Neuron (in vitro differentiated cells): ENCODE results near the gene FAF1.

Experiments used
- H2AFZ ChIP-seq: one replicate; pipeline ENCODE4 v1.6.1; 2013; ENCODE audit warnings: low read depth, mild to moderate bottlenecking, inconsistent platforms, low read length, moderate library complexity
- H3K27me3 ChIP-seq: one replicate; pipeline ENCODE4 v1.6.1; 2013; ENCODE audit warnings: low read length; ENCODE audit not compliant: insufficient read depth
- H3K36me3 ChIP-seq: one replicate; pipeline ENCODE4 v1.6.1; 2013; ENCODE audit warnings: low read length; ENCODE audit not compliant: insufficient read depth
- H3K4me1 ChIP-seq: one replicate; pipeline ENCODE4 v1.6.1; 2013; ENCODE audit warnings: low read length; ENCODE audit not compliant: insufficient read depth
- H3K4me3 ChIP-seq: 2 replicates; pipeline ENCODE4 v1.5.1; 2013; ENCODE audit warnings: mild to moderate bottlenecking, low read length, moderate library complexity
- H3K9me3 ChIP-seq: one replicate; pipeline ENCODE4 v1.6.1; 2013; ENCODE audit warnings: low read length

FAF1 gene

GRCh38 chr1:50860702-50861101, 99.4 kb downstream of the FAF1 start:
- Histone ChIP-seq H3K9me3 (peaks cover 4% of the 10 kb centered on the region), H3K4me1 (no peaks in the 10 kb centered on the region), H2AFZ (no peak overlapping the region), H3K4me3 (no peak overlapping the region), H3K27me3 (no peaks in the 10 kb centered on the region), H3K36me3 (no peaks in the 10 kb centered on the region)

- Histone ChIP-seq H3K4me1 (no peaks in the 10 kb centered on the region), H3K27me3 (no peaks in the 10 kb centered on the region), H3K9me3 (peaks cover 4% of the 10 kb centered on the region), H3K36me3 (no peaks in the 10 kb centered on the region), H2AFZ (no peak overlapping the region), H3K4me3 (no peak overlapping the region)
These were observed 99.8 kb downstream of the FAF1 start for GRCh38 chr1:50860256-50860655.

- Histone ChIP-seq H3K4me1 (no peaks in the 10 kb centered on the region), H3K4me3 (no peak overlapping the region), H3K36me3 (no peaks in the 10 kb centered on the region), H3K27me3 (no peaks in the 10 kb centered on the region), H2AFZ (no peak overlapping the region), H3K9me3 (peaks cover 4% of the 10 kb centered on the region)
These were observed 100.4 kb downstream of the FAF1 start for GRCh38 chr1:50859657-50860056.

GRCh38 chr1:50858761-50859160, 101.3 kb downstream of the FAF1 start:
- no peaks in the 10 kb centered on the region for H3K4me1 ChIP-seq
- H3K36me3 ChIP-seq = no peaks in the 10 kb centered on the region
- no peak overlapping the region for H3K4me3 ChIP-seq
- H3K27me3 ChIP-seq = no peaks in the 10 kb centered on the region
- H3K9me3 ChIP-seq = peaks cover 4% of the 10 kb centered on the region
- no peak overlapping the region for H2AFZ ChIP-seq

GRCh38 chr1:50857702-50858101, 102.4 kb downstream of the FAF1 start:
- no peak overlapping the region for H3K4me3 ChIP-seq
- H2AFZ ChIP-seq = no peak overlapping the region
- peaks cover 4% of the 10 kb centered on the region for H3K9me3 ChIP-seq
- H3K4me1 ChIP-seq = no peaks in the 10 kb centered on the region
- no peaks in the 10 kb centered on the region for H3K27me3 ChIP-seq
- H3K36me3 ChIP-seq = no peaks in the 10 kb centered on the region

- H3K9me3 ChIP-seq = no peaks in the 10 kb centered on the region
- H2AFZ ChIP-seq = no peak overlapping the region
- H3K4me3 ChIP-seq = no peak overlapping the region
- no peaks in the 10 kb centered on the region for H3K4me1 ChIP-seq
- H3K27me3 ChIP-seq = no peaks in the 10 kb centered on the region
- no peaks in the 10 kb centered on the region for H3K36me3 ChIP-seq
These were observed 106.7 kb downstream of the FAF1 start for GRCh38 chr1:50853325-50853724.

- no peaks in the 10 kb centered on the region for H3K27me3 ChIP-seq
- H3K9me3 ChIP-seq = no peaks in the 10 kb centered on the region
- no peaks in the 10 kb centered on the region for H3K4me1 ChIP-seq
- no peak overlapping the region for H3K4me3 ChIP-seq
- no peaks in the 10 kb centered on the region for H3K36me3 ChIP-seq
- H2AFZ ChIP-seq = no peak overlapping the region
These were observed 107.2 kb downstream of the FAF1 start for GRCh38 chr1:50852889-50853288.

- H3K9me3 ChIP-seq = no peaks in the 10 kb centered on the region
These were observed 108.6 kb downstream of the FAF1 start for GRCh38 chr1:50851466-50851865.

GRCh38 chr1:50851034-50851433, 109.0 kb downstream of the FAF1 start:
- H2AFZ ChIP-seq = no peak overlapping the region
- H3K9me3 ChIP-seq = no peaks in the 10 kb centered on the region
- H3K36me3 ChIP-seq = no peaks in the 10 kb centered on the region
- no peaks in the 10 kb centered on the region for H3K4me1 ChIP-seq
- no peak overlapping the region for H3K4me3 ChIP-seq
- H3K27me3 ChIP-seq = no peaks in the 10 kb centered on the region

More at GRCh38 chr1:50851466-50851865, 108.6 kb downstream of the FAF1 start:
- no peaks in the 10 kb centered on the region for H3K36me3 ChIP-seq
- H3K27me3 ChIP-seq = no peaks in the 10 kb centered on the region
- no peak overlapping the region for H2AFZ ChIP-seq
- no peak overlapping the region for H3K4me3 ChIP-seq
- no peaks in the 10 kb centered on the region for H3K4me1 ChIP-seq

GRCh38 chr1:50847303-50847702, 112.8 kb downstream of the FAF1 start:
- H2AFZ ChIP-seq = no peak overlapping the region
- no peak overlapping the region for H3K4me3 ChIP-seq
- no peaks in the 10 kb centered on the region for H3K4me1 ChIP-seq
- H3K27me3 ChIP-seq = no peaks in the 10 kb centered on the region
- no peaks in the 10 kb centered on the region for H3K36me3 ChIP-seq
- peaks cover 3% of the 10 kb centered on the region for H3K9me3 ChIP-seq

GRCh38 chr1:50846224-50846839, 113.7 kb downstream of the FAF1 start:
- H3K4me3 ChIP-seq = no peak overlapping the region
- H3K36me3 ChIP-seq = no peaks in the 10 kb centered on the region
- H3K4me1 ChIP-seq = peaks cover 7% of the 10 kb centered on the region
- H3K27me3 ChIP-seq = no peaks in the 10 kb centered on the region
- H2AFZ ChIP-seq = no peak overlapping the region
- H3K9me3 ChIP-seq = peaks cover 3% of the 10 kb centered on the region

- H3K27me3 ChIP-seq = no peaks in the 10 kb centered on the region
- H3K9me3 ChIP-seq = peaks cover 3% of the 10 kb centered on the region
- no peak overlapping the region for H2AFZ ChIP-seq
- H3K36me3 ChIP-seq = no peaks in the 10 kb centered on the region
- H3K4me3 ChIP-seq = no peak overlapping the region
- peaks cover 7% of the 10 kb centered on the region for H3K4me1 ChIP-seq
These were observed 118.2 kb downstream of the FAF1 start for GRCh38 chr1:50841791-50842387.

GRCh38 chr1:50836117-50836516, 124.0 kb downstream of the FAF1 start:
- Histone ChIP-seq H3K4me1 (no peaks in the 10 kb centered on the region), H3K27me3 (no peaks in the 10 kb centered on the region), H2AFZ (no peak overlapping the region), H3K9me3 (peaks cover 3% of the 10 kb centered on the region), H3K4me3 (no peak overlapping the region), H3K36me3 (no peaks in the 10 kb centered on the region)

GRCh38 chr1:50833216-50833615, 126.9 kb downstream of the FAF1 start:
- Histone ChIP-seq H2AFZ (no peak overlapping the region), H3K36me3 (no peaks in the 10 kb centered on the region), H3K27me3 (no peaks in the 10 kb centered on the region), H3K4me3 (no peak overlapping the region), H3K9me3 (peaks cover 3% of the 10 kb centered on the region), H3K4me1 (no peaks in the 10 kb centered on the region)
